GM23248 (cell line): ENCODE measurements around the gene RNF115. TPM values are rescaled to one million over a fixed set of nuclear protein-coding genes. Genes with fewer than 3 reads are reported as not detected.
"Not testable (repeated sequence)": the region's sequence is repeated elsewhere in the genome, so short reads cannot be mapped to it uniquely, and the experiment has no call there.

Experiments
- DNase-seq: peaks from one replicate; pipeline ENCODE4 v3.0.0-alpha.2; 2015
- H2AFZ ChIP-seq: fragments of 200-600 bp; sonication (generic); 2 replicates; pipeline ENCODE4 v1.6.1; 2016; ENCODE audit warnings: antibody characterized with exemption
- H3F3A ChIP-seq: fragments of 200-600 bp; sonication (generic); 2 replicates; pipeline ENCODE4 v1.6.1; 2016; ENCODE audit warnings: mild to moderate bottlenecking, antibody characterized with exemption, mixed run types; ENCODE audit not compliant: insufficient read depth
- H3K27ac ChIP-seq: fragments of 200-600 bp; sonication (generic); 2 replicates; pipeline ENCODE4 v1.5.1; 2016; ENCODE audit warnings: mild to moderate bottlenecking
- H3K27me3 ChIP-seq: fragments of 200-600 bp; sonication (generic); replicated peaks from 2 replicates; pipeline ENCODE4 v1.6.1; 2016; ENCODE audit warnings: mild to moderate bottlenecking; ENCODE audit not compliant: insufficient read depth
- H3K36me3 ChIP-seq: fragments of 200-600 bp; sonication (generic); 2 replicates; pipeline ENCODE4 v1.6.1; 2016; ENCODE audit warnings: low read depth, mild to moderate bottlenecking
- H3K4me1 ChIP-seq: fragments of 200-600 bp; sonication (generic); 2 replicates; pipeline ENCODE4 v1.6.1; 2016; ENCODE audit warnings: mild to moderate bottlenecking; ENCODE audit not compliant: insufficient read depth
- H3K4me2 ChIP-seq: fragments of 200-600 bp; sonication (generic); one replicate; pipeline ENCODE4 v1.6.1; 2016; ENCODE audit warnings: mild to moderate bottlenecking; ENCODE audit not compliant: unreplicated experiment
- H3K4me3 ChIP-seq: fragments of 200-600 bp; sonication (generic); 2 replicates; pipeline ENCODE4 v1.5.1; 2016; ENCODE audit warnings: mild to moderate bottlenecking
- H3K79me2 ChIP-seq: fragments of 200-600 bp; sonication (generic); 2 replicates; pipeline ENCODE4 v1.6.1; 2016; ENCODE audit warnings: mild to moderate bottlenecking; ENCODE audit not compliant: insufficient read depth
- H3K9ac ChIP-seq: fragments of 200-600 bp; sonication (generic); 2 replicates; pipeline ENCODE4 v1.6.1; 2016; ENCODE audit warnings: mild to moderate bottlenecking
- H3K9me2 ChIP-seq: fragments of 200-600 bp; sonication (generic); 2 replicates; pipeline ENCODE4 v1.6.1; 2016; ENCODE audit warnings: mixed run types, mild to moderate bottlenecking, moderate library complexity; ENCODE audit not compliant: insufficient read depth
- H3K9me3 ChIP-seq: fragments of 200-600 bp; sonication (generic); one replicate; pipeline ENCODE4 v1.6.1; 2017; ENCODE audit warnings: low read depth
- H4K20me1 ChIP-seq: fragments of 200-600 bp; sonication (generic); 2 replicates; pipeline ENCODE4 v1.6.0; 2016; ENCODE audit not compliant: insufficient read depth
- EZH2 ChIP-seq: fragments of 200-600 bp; sonication (generic); IDR thresholded peaks from 2 replicates; pipeline ENCODE4 v1.6.1; 2018; ENCODE audit warnings: antibody characterized with exemption, mild to moderate bottlenecking; ENCODE audit not compliant: insufficient read depth, poor library complexity, severe bottlenecking
- EZH2phosphoT487 ChIP-seq: fragments of 200-600 bp; sonication (generic); IDR thresholded peaks from 2 replicates; pipeline ENCODE4 v1.6.1; 2018; ENCODE audit warnings: antibody characterized with exemption, moderate library complexity, mild to moderate bottlenecking, low read depth; ENCODE audit not compliant: insufficient read depth
- WGBS, 2 experiments: methylation state at CpG; one replicate each; pipeline ENCODE4 v1.1.6; 2015 to 2017; ENCODE audit warnings: low lambda C conversion rate in 2 of 2, low coverage in 1 of 2; ENCODE audit errors: missing lambda C conversion rate in 2 of 2; 5-methylcytosine and 5-hydroxymethylcytosine counted together
- in situ Hi-C: fragments of 300-500 bp; cut with MboI; formaldehyde crosslinking; loops from 2 replicates; pipeline ENCODE4 v1.15.0; 2020
- polyA plus RNA-seq: library from polyadenylated mRNA; unstranded; fragments of >200 nt; fragmentation: Nextera tagmentation; extraction: Ambion mirVana; gene quantifications from 2 replicates; pipeline ENCODE4 v1.2.1, GENCODE V29; 2016
- total RNA-seq: library from RNA; depleted of rRNA; stranded (reverse); fragments of >200 nt; shearing (Covaris generic); gene quantifications from 2 replicates; pipeline ENCODE4 v1.2.3, GENCODE V29; 2014

The RNF115 gene
- total and polyA plus RNA-seq, 2 experiments from 2014 or later = 14.2 to 14.5 TPM

- H3K9ac ChIP-seq, in situ Hi-C loops, H3K9me2 ChIP-seq, H3K27ac ChIP-seq, DNase-seq, H3K4me2 ChIP-seq, H2AFZ ChIP-seq, H4K20me1 ChIP-seq, H3F3A ChIP-seq, H3K9me3 ChIP-seq, H3K4me3 ChIP-seq, H3K4me1 ChIP-seq, H3K27me3 ChIP-seq, H3K36me3 ChIP-seq: not testable (repeated sequence)
- peaks cover 45% of the 10 kb centered on the region for H3K79me2 ChIP-seq
- WGBS, 2 experiments = 97 to 98% methylated on average over 12 to 51 of the region's 52 CpGs
Measured at GRCh38 chr1:145764231-145764940, 59.5 kb downstream of the RNF115 start.

DNA sequence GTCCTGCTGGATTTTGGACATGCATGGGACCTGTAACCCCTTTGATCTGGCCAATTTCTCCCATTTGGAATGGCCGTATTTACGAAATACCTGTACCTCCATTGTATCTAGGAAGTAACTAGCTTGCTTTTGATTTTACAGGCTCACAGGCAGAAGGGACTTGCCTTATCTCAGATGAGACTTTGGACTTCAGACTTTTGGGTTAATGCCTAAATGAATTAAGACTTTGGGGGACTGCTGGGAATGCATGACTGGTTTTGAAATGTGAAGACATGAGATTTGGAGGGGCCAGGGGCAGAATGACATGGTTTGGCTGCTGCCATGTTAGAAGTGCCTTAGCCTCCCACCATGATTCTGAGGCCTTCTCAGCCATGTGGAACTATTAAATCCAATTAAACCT, 61.9 kb downstream of the RNF115 start:
- H3K9me3 ChIP-seq, H3K9ac ChIP-seq, H3K27me3 ChIP-seq, DNase-seq, H3K4me3 ChIP-seq, H2AFZ ChIP-seq, H3K27ac ChIP-seq, H3K4me1 ChIP-seq, H3K4me2 ChIP-seq, H4K20me1 ChIP-seq, in situ Hi-C loops, H3F3A ChIP-seq, H3K9me2 ChIP-seq: not testable (repeated sequence)
- Histone ChIP-seq H3K79me2 (peaks cover 60% of the 10 kb centered on the region), H3K36me3 (peaks cover 18% of the 10 kb centered on the region; the same call in 1 of the 2 replicates)
- 96 to 97% methylated on average over 2 of the region's 2 CpGs for WGBS, 2 experiments

DNA sequence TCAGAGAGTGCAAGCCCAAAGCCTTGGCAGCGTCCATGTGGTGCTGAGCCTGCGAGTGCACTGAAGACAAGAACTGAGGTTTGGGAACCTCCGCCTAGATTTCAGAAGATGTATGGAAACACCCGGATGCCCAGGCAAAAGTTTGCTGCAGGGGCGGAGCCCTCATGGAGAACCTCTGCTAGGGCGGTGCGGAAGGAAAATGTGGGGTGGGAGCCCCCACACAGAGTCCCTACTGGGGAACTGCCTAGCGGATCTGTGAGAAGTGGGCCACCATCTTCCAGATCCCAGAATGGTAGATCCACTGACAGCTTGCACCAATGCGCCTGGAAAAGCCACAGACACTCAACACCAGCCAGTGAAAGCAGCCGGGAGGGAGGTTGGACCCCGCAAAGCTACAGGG, 62.4 kb downstream of the RNF115 start:
- in situ Hi-C loops, H3K27ac ChIP-seq, H3K4me2 ChIP-seq, DNase-seq, H2AFZ ChIP-seq, H3K4me3 ChIP-seq, H3F3A ChIP-seq, H3K9me3 ChIP-seq, H3K9ac ChIP-seq, H3K4me1 ChIP-seq, H3K9me2 ChIP-seq, H4K20me1 ChIP-seq, H3K27me3 ChIP-seq: not testable (repeated sequence)
- 94 to 98% methylated on average over 11 of the region's 11 CpGs for WGBS, 2 experiments
- peaks cover 18% of the 10 kb centered on the region; the same call in 1 of the 2 replicates for H3K36me3 ChIP-seq
- peaks cover 62% of the 10 kb centered on the region for H3K79me2 ChIP-seq

DNA sequence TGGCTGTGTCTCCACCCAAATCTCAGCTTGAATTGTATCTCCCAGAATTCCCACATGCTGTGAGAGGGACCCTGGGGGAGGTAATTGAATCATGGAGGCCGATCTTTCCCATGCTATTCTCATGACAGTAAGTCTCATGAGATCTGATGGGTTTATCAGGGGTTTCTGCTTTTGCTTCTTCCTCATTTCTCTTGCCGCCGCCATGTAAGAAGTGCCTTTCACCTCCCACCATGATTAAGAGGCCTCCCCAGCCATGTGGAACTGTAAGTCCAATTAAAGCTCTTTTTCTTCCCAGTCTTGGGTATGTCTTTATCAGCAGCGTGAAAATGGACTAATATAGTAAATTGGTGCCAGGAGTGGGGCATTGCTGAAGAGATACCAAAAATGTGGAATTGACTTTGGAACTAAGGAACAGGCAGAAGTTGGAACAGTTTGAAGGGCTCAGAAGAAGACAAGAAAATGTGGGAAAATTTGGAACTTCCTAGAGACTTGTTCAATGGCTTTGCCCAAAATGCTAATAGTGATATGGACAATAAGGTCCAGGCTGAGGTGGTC, 63.4 kb downstream of the RNF115 start:
- H3K9ac ChIP-seq, H3K4me2 ChIP-seq, H3K4me3 ChIP-seq, H3K9me3 ChIP-seq, H3K4me1 ChIP-seq, H3K27me3 ChIP-seq, in situ Hi-C loops, H3K27ac ChIP-seq, H3F3A ChIP-seq, DNase-seq, H3K9me2 ChIP-seq, H2AFZ ChIP-seq, H4K20me1 ChIP-seq: not testable (repeated sequence)
- H3K36me3 ChIP-seq = peaks cover 18% of the 10 kb centered on the region; the same call in 1 of the 2 replicates
- WGBS, 2 experiments = 100% methylated on average over 4 of the region's 4 CpGs
- peaks cover 72% of the 10 kb centered on the region for H3K79me2 ChIP-seq

GRCh38 chr1:145759721-145760120, 64.2 kb downstream of the RNF115 start:
- H3K4me2 ChIP-seq = no peak overlapping the region
- H3K36me3 ChIP-seq = peaks cover 18% of the 10 kb centered on the region; the same call in 1 of the 2 replicates
- in situ Hi-C loops = loop anchor here (10.0 kb wide), 1 partner anchor 95 kb away; the partner anchor contains the start of gene PIAS3
- TF ChIP-seq EZH2phosphoT487 (no peak), EZH2 (no peak)
- WGBS, 2 experiments = 46 to 60% methylated on average over 1 of the region's 1 CpG
- H3K9ac ChIP-seq = no peak overlapping the region
- H4K20me1 ChIP-seq = no peaks in the 10 kb centered on the region
- H2AFZ ChIP-seq = no peak overlapping the region
- DNase-seq = no peak
- H3F3A ChIP-seq = peaks cover 9% of the 10 kb centered on the region; the same call in 1 of the 2 replicates
- H3K27me3 ChIP-seq = no peaks in the 10 kb centered on the region
- no peaks in the 10 kb centered on the region for H3K9me3 ChIP-seq
- H3K79me2 ChIP-seq = peaks cover 80% of the 10 kb centered on the region
- no peaks in the 10 kb centered on the region for H3K9me2 ChIP-seq
- no peak overlapping the region for H3K27ac ChIP-seq
- H3K4me3 ChIP-seq = no peak overlapping the region
- H3K4me1 ChIP-seq = no peaks in the 10 kb centered on the region
